ENCODE data around the gene FGF3.

The FGF3 gene

GRCh38 chr11:69818603-69819441 lies at the start of gene FGF3:
TSS of gene FGF3 (minus strand) at chr11:69819416. CDS start at chr11:69818933, 483 bp downstream.
- DNase-seq = no peak

GRCh38 chr11:69868871-69869270 lies 49.7 kb upstream of the FGF3 start:
- no peak for DNase-seq

- DNase-seq = no peak
Observed at GRCh38 chr11:69868006-69868810, 49.0 kb upstream of the FGF3 start.

GRCh38 chr11:69867076-69868005 lies 48.1 kb upstream of the FGF3 start:
- DNase-seq = no peak

- DNase-seq = no peak
Observed at GRCh38 chr11:69866648-69867047, 47.4 kb upstream of the FGF3 start.

- DNase-seq = no peak
Observed at GRCh38 chr11:69865707-69866106, 46.5 kb upstream of the FGF3 start.

GRCh38 chr11:69864686-69865661 lies 45.8 kb upstream of the FGF3 start:
- DNase-seq = no peak

- no peak for DNase-seq
Observed at GRCh38 chr11:69863544-69864200, 44.5 kb upstream of the FGF3 start.

- no peak for DNase-seq
Observed at GRCh38 chr11:69862797-69863543, 43.8 kb upstream of the FGF3 start.

GRCh38 chr11:69862331-69862771 lies 43.1 kb upstream of the FGF3 start:
- no peak for DNase-seq

- DNase-seq = no peak
Observed at GRCh38 chr11:69861901-69862300, 42.7 kb upstream of the FGF3 start.

- no peak for DNase-seq
Observed at GRCh38 chr11:69860796-69861445, 41.7 kb upstream of the FGF3 start.

- no peak for DNase-seq
Observed at GRCh38 chr11:69860244-69860643, 41.0 kb upstream of the FGF3 start.

GRCh38 chr11:69859275-69859934 lies 40.2 kb upstream of the FGF3 start:
- no peak for DNase-seq

GRCh38 chr11:69855421-69855820 lies 36.2 kb upstream of the FGF3 start:
- DNase-seq = no peak

- DNase-seq = no peak
Observed at GRCh38 chr11:69854713-69855112, 35.5 kb upstream of the FGF3 start.

GRCh38 chr11:69852056-69852455 lies 32.8 kb upstream of the FGF3 start:
- DNase-seq = no peak

- no peak for DNase-seq
Observed at GRCh38 chr11:69848201-69848600, 29.0 kb upstream of the FGF3 start.

GRCh38 chr11:69844396-69844795 lies 25.2 kb upstream of the FGF3 start:
- DNase-seq = no peak
